AG09319 (cell line): ENCODE results near the gene DUSP8.

Source experiments
- DNase-seq: peaks from one replicate; pipeline ENCODE4 v3.0.0-alpha.2; 2010; ENCODE audit warnings: low read depth; ENCODE audit errors: extremely low read depth
- TF ChIP-seq, protein P1 (sequence below): IDR thresholded peaks from 2 replicates; pipeline ENCODE4 v1.5.1; 2011; ENCODE audit warnings: low read depth, mild to moderate bottlenecking, inconsistent platforms, low read length, moderate library complexity

DUSP8 gene

DNA sequence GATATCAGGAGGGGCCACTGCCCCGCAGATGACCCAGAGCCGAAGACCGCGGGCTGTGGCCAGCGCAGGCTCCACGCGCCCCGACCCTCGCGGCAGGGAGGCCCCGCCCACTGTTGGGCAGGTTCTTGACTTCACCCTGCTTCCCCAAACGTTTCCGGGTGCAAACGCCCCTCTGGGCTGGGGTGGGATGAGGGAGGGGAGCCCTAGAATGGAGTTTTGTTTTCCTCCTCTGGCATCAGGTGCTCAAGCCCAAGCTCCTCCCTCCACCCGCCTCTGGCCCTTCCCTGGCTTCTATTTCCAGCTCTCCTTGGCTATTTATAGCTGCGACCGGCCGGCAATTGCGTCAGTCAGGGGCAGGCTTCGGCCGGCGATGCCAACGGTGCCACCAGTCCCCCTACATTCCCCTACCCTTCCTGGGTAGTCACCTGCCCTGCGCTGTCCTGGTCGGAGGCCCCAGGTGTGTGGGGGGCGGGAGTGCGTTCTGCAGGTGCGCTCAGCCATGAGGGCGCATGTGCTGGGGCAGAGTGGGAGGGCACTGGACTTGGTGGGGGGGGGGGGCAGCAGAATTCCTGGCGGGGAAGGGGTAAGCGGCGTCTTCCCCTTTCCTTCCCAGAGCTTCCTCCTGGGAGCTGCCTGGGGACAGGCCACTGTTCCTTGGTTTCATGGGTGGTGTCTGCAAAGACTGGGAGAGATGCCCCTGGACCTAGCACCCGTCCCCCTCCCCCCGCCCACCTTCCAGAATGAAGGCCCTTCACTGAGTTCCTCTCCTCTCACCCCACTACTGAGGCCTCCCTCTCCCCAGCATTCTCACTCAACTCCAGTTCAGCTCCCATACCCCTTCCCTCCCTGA is 23.6 kb downstream of the DUSP8 start:
- TF ChIP-seq, protein P1, sequence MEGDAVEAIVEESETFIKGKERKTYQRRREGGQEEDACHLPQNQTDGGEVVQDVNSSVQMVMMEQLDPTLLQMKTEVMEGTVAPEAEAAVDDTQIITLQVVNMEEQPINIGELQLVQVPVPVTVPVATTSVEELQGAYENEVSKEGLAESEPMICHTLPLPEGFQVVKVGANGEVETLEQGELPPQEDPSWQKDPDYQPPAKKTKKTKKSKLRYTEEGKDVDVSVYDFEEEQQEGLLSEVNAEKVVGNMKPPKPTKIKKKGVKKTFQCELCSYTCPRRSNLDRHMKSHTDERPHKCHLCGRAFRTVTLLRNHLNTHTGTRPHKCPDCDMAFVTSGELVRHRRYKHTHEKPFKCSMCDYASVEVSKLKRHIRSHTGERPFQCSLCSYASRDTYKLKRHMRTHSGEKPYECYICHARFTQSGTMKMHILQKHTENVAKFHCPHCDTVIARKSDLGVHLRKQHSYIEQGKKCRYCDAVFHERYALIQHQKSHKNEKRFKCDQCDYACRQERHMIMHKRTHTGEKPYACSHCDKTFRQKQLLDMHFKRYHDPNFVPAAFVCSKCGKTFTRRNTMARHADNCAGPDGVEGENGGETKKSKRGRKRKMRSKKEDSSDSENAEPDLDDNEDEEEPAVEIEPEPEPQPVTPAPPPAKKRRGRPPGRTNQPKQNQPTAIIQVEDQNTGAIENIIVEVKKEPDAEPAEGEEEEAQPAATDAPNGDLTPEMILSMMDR = no peak
- no peak for DNase-seq

DNA sequence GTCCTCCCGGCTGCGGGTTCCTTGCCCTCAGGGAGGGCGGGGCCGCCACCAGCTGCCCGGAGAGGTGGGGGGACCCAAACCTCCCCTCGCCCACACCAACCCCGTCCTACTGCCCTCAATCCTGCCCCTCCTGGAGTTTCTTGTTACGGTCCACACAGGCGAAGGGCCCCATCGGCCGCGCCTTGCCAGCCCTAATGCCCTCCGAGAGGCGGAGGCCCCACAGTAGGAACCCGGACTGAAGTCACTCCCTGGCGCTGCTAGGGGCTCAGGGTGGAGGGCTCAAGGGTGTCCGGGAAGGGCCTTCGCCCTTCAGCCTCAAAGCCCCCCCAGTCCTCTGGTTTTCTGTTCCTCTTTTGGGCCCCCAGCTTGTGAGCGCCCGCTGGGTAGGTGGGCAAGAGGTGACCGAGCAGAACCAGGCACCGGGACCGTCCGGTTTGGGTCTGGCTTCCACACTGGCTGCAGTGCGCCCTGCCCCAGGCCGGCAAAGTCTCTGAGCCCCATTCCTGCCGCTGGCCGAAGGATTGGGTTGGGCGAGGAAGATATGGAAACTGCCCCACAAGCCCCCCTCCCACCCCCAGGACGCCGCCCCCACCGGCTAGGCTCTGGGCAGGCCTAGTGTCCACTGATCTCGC is 24.5 kb downstream of the DUSP8 start:
- TF ChIP-seq, protein P1 = no peak

DNA sequence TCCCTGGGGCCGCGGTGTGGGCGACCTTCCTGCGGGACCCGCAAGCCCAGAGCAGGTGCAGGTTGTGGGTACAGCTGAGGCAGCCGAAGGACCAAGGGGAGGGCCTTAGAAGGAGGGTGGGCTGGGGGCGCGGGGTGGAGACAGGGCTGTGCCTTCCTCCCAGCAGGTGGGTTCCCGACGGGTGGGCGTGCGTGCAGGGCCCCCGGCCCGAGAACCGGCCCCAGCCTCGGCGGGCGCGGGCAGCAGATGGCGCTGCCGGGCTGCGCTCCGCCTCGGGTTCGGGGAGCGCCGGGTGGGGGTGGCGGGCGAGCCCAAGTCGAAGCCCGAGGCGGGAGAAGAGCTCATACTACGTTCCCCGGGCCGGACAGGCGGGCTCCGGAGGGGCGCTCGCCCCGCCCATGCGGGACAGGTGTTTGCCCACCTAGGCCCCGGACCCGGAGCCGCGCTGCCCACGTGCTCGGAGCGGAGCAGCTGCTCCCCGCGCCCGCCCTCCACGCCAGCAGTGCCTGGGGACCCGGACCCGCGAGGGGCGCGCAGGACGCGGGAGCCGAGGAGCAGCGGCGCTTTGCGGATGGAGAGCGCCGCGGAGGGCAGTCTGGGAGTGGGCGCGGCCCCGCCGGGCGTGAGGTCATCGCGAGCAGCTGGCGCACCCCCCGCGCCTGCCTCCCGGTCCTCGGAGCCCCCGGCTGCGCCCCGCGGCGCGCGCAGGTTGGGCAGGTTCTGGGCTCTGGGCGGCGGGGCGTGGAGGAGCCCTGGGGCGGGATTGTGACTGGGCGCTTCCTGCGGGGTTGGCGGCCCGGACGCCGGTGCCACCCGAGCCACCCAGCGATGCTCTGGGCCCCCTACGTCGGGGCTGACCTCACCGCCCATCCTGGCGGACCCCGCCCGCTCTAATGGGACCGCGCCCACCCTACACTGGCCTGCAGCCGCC is 25.3 kb downstream of the DUSP8 start:
- DNase-seq = no peak
- TF ChIP-seq, protein P1 = peak; percentile 37

More for the DNA sequence above, 24.5 kb downstream of the DUSP8 start:
- no peak for DNase-seq

DNA sequence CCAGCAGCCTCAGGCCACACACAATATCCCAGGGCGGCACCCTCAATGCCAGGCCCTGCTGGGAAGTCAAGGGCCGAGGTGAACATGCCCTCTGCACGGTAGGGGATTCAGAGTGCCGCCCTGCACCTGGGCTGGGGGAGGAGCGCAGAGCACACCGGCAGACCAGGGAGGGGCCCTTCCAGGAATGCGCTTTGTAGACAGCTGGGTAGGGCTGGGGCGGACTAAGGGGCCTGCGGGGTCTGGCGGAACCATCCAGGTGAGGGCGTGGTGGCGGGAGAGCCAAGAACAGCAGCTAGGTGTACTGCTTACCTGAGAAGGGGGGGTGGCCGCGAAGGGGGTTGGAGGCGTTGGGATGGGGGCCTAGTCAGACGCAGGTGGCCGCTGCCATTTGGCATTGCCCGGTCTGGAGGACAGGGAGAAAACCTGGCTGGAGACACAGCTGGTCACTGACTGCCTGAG is 26.0 kb downstream of the DUSP8 start:
- TF ChIP-seq, protein P1 = no peak
- no peak for DNase-seq

DNA sequence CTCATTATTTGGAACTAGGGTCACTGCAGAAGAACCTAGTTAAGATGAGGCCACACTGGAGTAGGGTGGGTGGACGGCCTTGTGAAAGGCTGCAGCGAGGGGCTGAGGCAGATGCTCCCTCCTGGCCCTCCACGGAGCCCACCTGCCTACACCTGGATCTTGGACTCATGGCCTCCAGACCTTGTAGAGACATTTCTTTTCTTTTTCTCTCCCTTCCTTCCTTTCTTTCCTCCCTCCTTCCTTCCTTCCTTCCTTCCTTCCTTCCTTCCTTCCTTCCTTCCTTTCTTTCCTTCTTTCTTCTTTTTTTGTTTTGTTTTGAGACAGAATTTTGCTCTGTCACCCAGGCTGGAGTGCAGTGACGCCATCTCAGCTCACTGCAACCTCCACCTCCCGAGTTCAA is 26.6 kb downstream of the DUSP8 start:
- DNase-seq = no peak
- TF ChIP-seq, protein P1 = no peak

DNA sequence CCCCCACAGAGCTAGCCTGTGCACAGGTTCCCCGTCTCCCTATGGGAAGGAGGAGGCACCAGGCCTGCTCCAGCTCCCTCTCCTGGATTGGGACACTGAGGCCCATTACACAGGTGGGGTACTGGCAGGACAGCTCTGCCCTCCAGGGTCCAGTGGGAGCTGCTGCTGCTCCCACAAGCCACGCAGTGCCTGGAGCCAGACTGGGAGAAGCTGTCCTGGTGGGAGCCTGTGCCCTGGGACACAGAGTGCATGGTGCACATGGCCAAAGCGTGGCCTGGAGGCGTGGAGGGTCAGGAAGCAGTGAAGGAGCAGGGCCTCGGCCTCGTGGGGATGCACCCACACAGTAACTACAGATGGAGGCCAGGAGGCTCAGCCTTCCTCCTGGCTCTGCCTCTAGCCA is 27.5 kb downstream of the DUSP8 start:
- no peak for DNase-seq
- TF ChIP-seq, protein P1 = no peak
